ENCODE data around the gene DYNAP. TPM values are rescaled to one million over a fixed set of nuclear protein-coding genes. Genes with fewer than 3 reads are reported as not detected.
A peak's percentile ranks its signal among the peaks of the same experiment; 100 is the strongest.

The DYNAP gene
- total RNA-seq, 1 experiment from 2014 or later: not detected

GRCh38 chr18:54608028-54608642 lies 17.1 kb downstream of the DYNAP start:
- no peaks in the 10 kb centered on the region for H4K20me1 ChIP-seq (ENCODE audit: low read length)
- peak overlapping the region; percentile 92 for H3K4me2 ChIP-seq (ENCODE audit: low read length)
- H3K27ac ChIP-seq (ENCODE audit: low read length): peak overlapping the region; percentile 95
- ChIA-PET CTCF (no interaction called here), POLR2A (ENCODE audit: unreplicated experiment) (interaction anchor here (0.6 kb wide), 1 partner anchor 10 kb away, joined by 4 read pairs; no protein-coding TSS in a partner anchor)
- TF ChIP-seq EZH2phosphoT487 (IDR thresholded peaks at IDR 0.05; ENCODE audit: borderline replicate concordance, low read length): no peak
- TF ChIP-seq CTCF (conservative IDR thresholded peaks at IDR 0.05; ENCODE audit: low read depth, low read length): no peak
- TF ChIP-seq EZH2 (IDR thresholded peaks at IDR 0.05; ENCODE audit: low read length, unreplicated experiment): no peak
- H3K4me1 ChIP-seq (ENCODE audit: insufficient read depth, low read length): peaks cover 43% of the 10 kb centered on the region
- peak; percentile 96 for DNase-seq
- H3K9me3 ChIP-seq (ENCODE audit: low read length): no peaks in the 10 kb centered on the region
- H3K9ac ChIP-seq (ENCODE audit: low read length): peak overlapping the region; percentile 73
- intact Hi-C loops (cut with micrococcal nuclease): loop anchor here (2.0 to 5.0 kb wide), 2 partner anchors 39 to 159 kb away; no protein-coding TSS in a partner anchor
- ATAC-seq: peak; percentile 42
- no peaks in the 10 kb centered on the region for H3K79me2 ChIP-seq (ENCODE audit: low read length)
- peaks cover 5% of the 10 kb centered on the region for H3F3A ChIP-seq (ENCODE audit: low read length, unreplicated experiment)
- peak overlapping the region; percentile 65 for H3K4me3 ChIP-seq (ENCODE audit: low read length)
- H3K9me2 ChIP-seq (replicated peaks; ENCODE audit: low read length): no peaks in the 10 kb centered on the region
- no TSS peak for BruUV-seq (replicated peaks)
- H2AFZ ChIP-seq (ENCODE audit: low read length): peak overlapping the region; percentile 22
- H3K27me3 ChIP-seq (ENCODE audit: low read length): no peaks in the 10 kb centered on the region
- no peaks in the 10 kb centered on the region for H3K36me3 ChIP-seq (ENCODE audit: low read depth, low read length)

- BruUV-seq (replicated peaks): no TSS peak
- Histone ChIP-seq H3K4me1 (ENCODE audit: insufficient read depth, low read length) (peaks cover 42% of the 10 kb centered on the region), H3K4me2 (ENCODE audit: low read length) (peak overlapping the region; percentile 45; the same call in 1 of the 2 replicates), H3K27ac (ENCODE audit: low read length) (peak overlapping the region; percentile 44), H2AFZ (ENCODE audit: low read length) (no peak overlapping the region), H3K9me2 (replicated peaks; ENCODE audit: low read length) (no peaks in the 10 kb centered on the region), H3K27me3 (ENCODE audit: low read length) (no peaks in the 10 kb centered on the region), H3K4me3 (ENCODE audit: low read length) (no peak overlapping the region), H4K20me1 (ENCODE audit: low read length) (no peaks in the 10 kb centered on the region), H3F3A (ENCODE audit: low read length, unreplicated experiment) (peaks cover 5% of the 10 kb centered on the region), H3K36me3 (ENCODE audit: low read depth, low read length) (no peaks in the 10 kb centered on the region), H3K79me2 (ENCODE audit: low read length) (no peaks in the 10 kb centered on the region), H3K9ac (ENCODE audit: low read length) (no peak overlapping the region), H3K9me3 (ENCODE audit: low read length) (no peaks in the 10 kb centered on the region)
- intact Hi-C loops (cut with micrococcal nuclease): loop anchor here (5.0 kb wide), 1 partner anchor 335 kb away; no protein-coding TSS in a partner anchor
- ATAC-seq: no peak; the same call in 1 of the 2 replicates
- CTCF ChIA-PET: interaction anchor here (0.8 kb wide), 1 partner anchor 10 kb away, joined by 3 read pairs; no protein-coding TSS in a partner anchor
- POLR2A ChIA-PET (ENCODE audit: unreplicated experiment): interaction anchor here (0.6 kb wide), 4 partner anchors 9 to 447 kb away, joined by 4 to 13 read pairs (median 8); no protein-coding TSS in a partner anchor
- TF ChIP-seq CTCF (conservative IDR thresholded peaks at IDR 0.05; ENCODE audit: low read depth, low read length) (no peak), EZH2 (IDR thresholded peaks at IDR 0.05; ENCODE audit: low read length, unreplicated experiment) (no peak), EZH2phosphoT487 (IDR thresholded peaks at IDR 0.05; ENCODE audit: borderline replicate concordance, low read length) (no peak)
- no peak for DNase-seq
These were observed 20.8 kb downstream of the DYNAP start for GRCh38 chr18:54611816-54612215.

- BruUV-seq (replicated peaks): no TSS peak
- TF ChIP-seq EZH2 (IDR thresholded peaks at IDR 0.05; ENCODE audit: low read length, unreplicated experiment) (no peak), EZH2phosphoT487 (IDR thresholded peaks at IDR 0.05; ENCODE audit: borderline replicate concordance, low read length) (no peak), CTCF (conservative IDR thresholded peaks at IDR 0.05; ENCODE audit: low read depth, low read length) (no peak)
- DNase-seq (peak; percentile 92), ATAC-seq (peak; percentile 78)
- no peak overlapping the region for H3K4me3 ChIP-seq (ENCODE audit: low read length)
- H3K9me3 ChIP-seq (ENCODE audit: low read length): no peaks in the 10 kb centered on the region
- POLR2A ChIA-PET (ENCODE audit: unreplicated experiment): interaction anchor here (0.6 kb wide), 2 partner anchors 9 to 447 kb away, joined by 4 to 6 read pairs; no protein-coding TSS in a partner anchor
- H3K36me3 ChIP-seq (ENCODE audit: low read depth, low read length): no peaks in the 10 kb centered on the region
- H3K9me2 ChIP-seq (replicated peaks; ENCODE audit: low read length): no peaks in the 10 kb centered on the region
- CTCF ChIA-PET: interaction anchor here (0.6 to 0.8 kb wide), 2 partner anchors 9 to 103 kb away, joined by 3 read pairs; no protein-coding TSS in a partner anchor
- H3K4me2 ChIP-seq (ENCODE audit: low read length): peak overlapping the region; percentile 47; the same call in 1 of the 2 replicates
- H3K27ac ChIP-seq (ENCODE audit: low read length): peak overlapping the region; percentile 75
- intact Hi-C loops (cut with micrococcal nuclease): loop anchor here (5.0 kb wide), 1 partner anchor 335 kb away; no protein-coding TSS in a partner anchor
- peaks cover 5% of the 10 kb centered on the region for H3F3A ChIP-seq (ENCODE audit: low read length, unreplicated experiment)
- no peaks in the 10 kb centered on the region for H3K79me2 ChIP-seq (ENCODE audit: low read length)
- no peaks in the 10 kb centered on the region for H4K20me1 ChIP-seq (ENCODE audit: low read length)
- no peak overlapping the region for H2AFZ ChIP-seq (ENCODE audit: low read length)
- H3K9ac ChIP-seq (ENCODE audit: low read length): no peak overlapping the region; the same call in 1 of the 2 replicates
- H3K27me3 ChIP-seq (ENCODE audit: low read length): no peaks in the 10 kb centered on the region
- H3K4me1 ChIP-seq (ENCODE audit: insufficient read depth, low read length): peaks cover 37% of the 10 kb centered on the region
These were observed 21.2 kb downstream of the DYNAP start for GRCh38 chr18:54612237-54612636.

All from PC-3 (cell line).